ENCODE data around the gene SPSB4.

SPSB4 gene

GRCh38 chr3:141100531-141101320, 49.6 kb downstream of the SPSB4 start:
- no peak overlapping the region for H3K4me3 ChIP-seq (ENCODE audit: low read length)
- no peak for DNase-seq (ENCODE audit: low read depth)
- no peak for TF ChIP-seq CTCF (IDR thresholded peaks at IDR 0.05; ENCODE audit: insufficient read depth, low read depth, low read length, missing control alignments)

- H3K4me3 ChIP-seq (ENCODE audit: low read length) = no peak overlapping the region
- no peak for TF ChIP-seq CTCF (IDR thresholded peaks at IDR 0.05; ENCODE audit: insufficient read depth, low read depth, low read length, missing control alignments)
- no peak for DNase-seq (ENCODE audit: low read depth)
Observed at GRCh38 chr3:141102372-141102771, 51.2 kb downstream of the SPSB4 start.

GRCh38 chr3:141103067-141103466, 51.9 kb downstream of the SPSB4 start:
- TF ChIP-seq CTCF (IDR thresholded peaks at IDR 0.05; ENCODE audit: insufficient read depth, low read depth, low read length, missing control alignments) = no peak
- no peak for DNase-seq (ENCODE audit: low read depth)
- no peak overlapping the region for H3K4me3 ChIP-seq (ENCODE audit: low read length)

- no peak for DNase-seq (ENCODE audit: low read depth)
- TF ChIP-seq CTCF (IDR thresholded peaks at IDR 0.05; ENCODE audit: insufficient read depth, low read depth, low read length, missing control alignments) = no peak
- H3K4me3 ChIP-seq (ENCODE audit: low read length) = no peak overlapping the region
Observed at GRCh38 chr3:141103503-141103902, 52.4 kb downstream of the SPSB4 start.

- TF ChIP-seq CTCF (IDR thresholded peaks at IDR 0.05; ENCODE audit: insufficient read depth, low read depth, low read length, missing control alignments) = no peak
- no peak for DNase-seq (ENCODE audit: low read depth)
- no peak overlapping the region for H3K4me3 ChIP-seq (ENCODE audit: low read length)
Observed at GRCh38 chr3:141104151-141104821, 53.1 kb downstream of the SPSB4 start.

DNA sequence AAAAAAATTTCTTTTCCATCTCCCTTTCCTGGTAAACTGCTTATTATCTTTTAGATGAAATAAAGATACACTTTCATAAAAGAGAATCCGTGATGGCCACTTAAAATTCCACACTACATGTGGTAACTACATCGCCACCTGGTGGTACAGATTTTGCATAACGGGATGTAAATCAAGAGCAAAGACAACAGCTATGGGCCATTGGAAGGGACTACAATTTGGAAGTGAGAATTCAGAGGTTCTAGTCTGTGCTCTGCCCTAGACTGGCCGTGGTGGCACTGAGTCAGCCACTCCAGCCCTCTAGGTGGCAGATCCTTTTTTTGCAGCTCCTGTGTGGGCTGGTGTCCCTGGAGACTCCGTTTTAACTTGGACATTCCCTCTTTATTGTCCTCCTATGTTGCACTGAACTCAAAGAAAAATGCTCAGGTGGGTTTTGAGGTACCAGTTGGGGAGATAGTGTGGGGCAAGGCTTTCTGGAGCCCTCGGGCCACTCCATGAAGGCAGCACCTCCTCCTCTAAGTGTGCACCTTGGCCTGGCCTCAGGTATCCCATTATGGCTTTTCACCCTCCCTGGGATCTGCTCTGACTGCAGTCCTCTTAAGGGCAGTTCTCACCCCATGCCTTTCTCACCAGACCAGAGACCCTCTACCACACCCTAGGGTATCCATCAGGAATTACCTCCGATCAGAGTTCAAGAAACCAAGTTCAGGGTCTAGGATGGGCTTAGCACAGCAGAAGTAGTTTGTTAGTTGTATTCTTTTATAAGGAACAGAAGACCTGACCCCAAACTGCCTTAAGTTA, 54.9 kb downstream of the SPSB4 start:
- no peak overlapping the region for H3K4me3 ChIP-seq (ENCODE audit: low read length)
- peak; percentile 73 for TF ChIP-seq CTCF (IDR thresholded peaks at IDR 0.05; ENCODE audit: insufficient read depth, low read depth, low read length, missing control alignments)
- DNase-seq (ENCODE audit: low read depth) = peak; percentile 85
